HepG2 (cell line): ENCODE measurements around the gene RXRG.

Source experiments
- ZNF576 ChIP-seq: sonication (generic); formaldehyde crosslinking; IDR thresholded peaks from 2 replicates; pipeline ENCODE4 v1.4.0; 2020; ENCODE audit warnings: mild to moderate bottlenecking, missing genetic modification reagents
- ZNF781 ChIP-seq: sonication (generic); formaldehyde crosslinking; IDR thresholded peaks from 2 replicates; pipeline ENCODE4 v1.5.1; 2020; ENCODE audit warnings: borderline replicate concordance, mild to moderate bottlenecking, missing genetic modification reagents; ENCODE audit errors: not compliant biosample characterization

GRCh38 chr1:165456114-165456513 lies 11.2 kb upstream of the RXRG start:
- TF ChIP-seq ZNF781 (CRISPR knock-in tag), result no peak
- TF ChIP-seq ZNF576 (CRISPR knock-in tag), result no peak
